ENCODE measurements around the gene EIF3F.

Gene EIF3F

GRCh38 chr11:8040261-8040920, 53.3 kb downstream of the EIF3F start:
- no peak for DNase-seq

DNA sequence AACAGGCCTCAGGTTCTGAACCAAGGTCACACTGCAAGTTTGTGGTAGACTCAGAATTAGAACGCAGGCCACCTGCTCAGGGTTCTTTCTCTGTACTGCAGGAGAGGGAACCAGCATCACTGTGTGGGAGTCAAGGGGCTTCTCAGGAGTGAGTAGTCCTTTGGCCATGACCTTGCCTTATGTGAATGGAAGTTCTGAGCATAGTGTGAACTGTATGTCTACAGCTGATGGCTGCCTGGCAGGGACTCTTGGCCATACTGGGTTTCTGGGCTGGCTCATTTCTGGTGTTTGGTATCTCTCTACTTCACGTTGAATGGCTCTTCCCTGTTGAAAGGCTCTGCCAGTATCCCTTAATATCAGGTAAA, 53.8 kb downstream of the EIF3F start:
- no peak for DNase-seq

DNA sequence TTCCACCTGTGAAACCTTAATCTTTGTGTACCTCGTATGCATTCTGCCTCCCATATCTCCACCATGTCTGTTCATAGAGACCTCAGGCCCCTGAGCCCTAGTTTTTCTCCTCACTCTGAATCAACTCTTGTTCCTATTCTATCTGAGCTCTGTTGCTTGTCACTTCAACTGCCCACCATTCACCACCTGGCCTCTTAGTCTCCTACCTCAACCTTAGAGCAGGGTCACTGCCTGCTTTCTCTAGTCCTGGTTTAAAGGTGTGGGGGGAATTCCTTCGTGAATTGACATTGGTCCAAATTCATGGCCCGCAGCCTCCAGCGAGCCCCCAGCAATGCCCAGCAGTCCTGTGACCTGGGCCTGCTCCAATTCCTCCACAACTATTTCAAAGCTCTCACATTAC, 54.4 kb downstream of the EIF3F start:
- no peak for DNase-seq

DNA sequence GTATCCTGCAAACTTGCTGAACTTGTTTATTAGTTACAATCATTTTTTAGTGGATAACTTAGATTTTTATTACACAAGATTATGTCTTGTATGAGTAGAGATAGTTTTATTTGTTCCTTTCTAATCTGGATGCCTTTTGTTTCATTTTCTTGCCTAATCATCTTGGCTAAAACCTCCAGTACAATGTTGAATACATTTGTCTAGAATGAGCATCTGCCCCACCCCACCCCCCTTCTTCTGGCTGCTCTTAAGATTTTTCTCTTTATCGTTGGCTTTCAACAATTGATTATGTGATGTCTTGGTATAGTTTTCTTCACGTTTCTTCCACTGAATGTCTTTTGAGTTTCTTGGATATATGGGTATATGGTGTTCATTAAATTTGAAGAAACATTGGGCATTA, 56.6 kb downstream of the EIF3F start:
- no peak for DNase-seq

DNA sequence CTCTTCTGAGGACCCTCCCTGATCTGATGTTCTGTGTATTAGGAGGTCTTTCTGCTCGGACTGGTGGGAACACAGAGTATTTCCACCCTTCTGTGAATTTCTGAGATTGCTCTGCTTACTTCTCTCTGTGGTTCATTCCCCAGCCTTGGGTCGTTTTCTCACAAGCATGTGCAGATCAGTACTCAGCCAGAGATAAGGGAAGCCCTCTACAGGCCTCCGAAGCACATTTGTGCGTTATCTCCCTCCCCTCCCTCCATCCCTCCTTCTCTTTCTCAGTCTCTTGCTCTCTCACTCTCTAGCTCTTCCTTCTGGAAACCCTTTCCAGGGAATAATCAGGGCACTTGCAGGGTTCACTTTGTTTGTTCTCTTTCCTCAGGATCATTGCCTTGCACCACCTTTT, 58.7 kb downstream of the EIF3F start:
- DNase-seq, result no peak

DNA sequence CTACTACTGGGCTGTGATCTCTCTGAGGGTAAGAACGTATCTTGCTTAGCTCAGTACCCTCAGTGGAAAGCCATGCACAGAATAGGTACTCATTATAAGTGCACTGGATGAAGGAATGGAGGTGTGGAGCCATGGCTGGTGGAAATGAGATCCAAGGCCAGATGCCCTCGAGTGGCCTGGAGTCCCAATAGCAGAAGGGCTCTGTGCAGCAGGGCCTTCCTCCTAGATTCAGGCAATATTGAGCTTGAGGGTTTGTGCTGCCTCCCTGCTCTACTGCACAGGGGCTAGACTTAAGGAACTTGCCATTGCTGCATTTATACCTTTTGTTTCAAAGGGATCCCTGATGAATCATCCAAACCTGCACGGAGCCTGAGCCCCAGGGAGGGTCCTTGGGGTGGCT, 60.2 kb downstream of the EIF3F start:
- DNase-seq, result no peak

DNA sequence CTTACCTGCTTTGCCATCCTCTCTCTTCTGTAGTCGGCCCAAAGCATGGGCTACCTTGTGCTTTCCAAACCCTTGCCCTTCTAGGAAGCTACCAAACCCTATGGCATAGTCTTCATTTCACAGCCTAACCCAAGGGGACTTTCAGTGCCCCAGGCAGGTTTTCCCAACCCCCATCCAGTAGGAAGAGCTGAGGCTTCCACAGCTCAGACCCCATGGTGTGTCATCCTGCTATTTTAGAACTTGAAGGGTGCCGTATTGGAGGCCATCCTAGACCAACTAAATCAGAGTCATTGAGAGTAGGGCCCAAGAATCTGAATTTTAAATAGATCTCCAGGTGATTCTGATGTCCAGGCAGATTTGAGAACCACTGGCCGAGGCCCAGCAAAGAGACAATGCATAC, 61.9 kb downstream of the EIF3F start:
- DNase-seq, result no peak
